ENCODE results near the gene MYCBP2.

DNA sequence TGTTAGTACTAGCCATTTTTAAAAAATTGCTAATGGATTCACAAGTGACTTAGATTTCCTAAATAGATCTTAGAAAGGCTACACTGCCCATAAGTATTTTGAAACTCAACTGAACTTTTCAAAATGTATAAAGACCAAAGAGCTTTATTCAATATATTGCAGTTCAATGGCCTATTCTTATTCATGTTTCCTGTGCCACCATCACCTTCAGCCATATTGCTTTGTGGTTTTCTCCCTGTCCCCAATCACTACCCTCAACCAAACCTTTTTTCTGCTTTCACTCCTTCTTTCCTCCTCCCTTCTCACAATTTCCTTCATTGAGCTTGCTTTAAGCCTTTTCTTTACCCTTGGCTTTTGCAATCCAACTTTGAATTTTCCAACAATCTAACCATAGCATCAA, 100.9 kb downstream of the MYCBP2 start:
- no peak for TF ChIP-seq POLR2A (IDR thresholded peaks at IDR 0.05)
- TF ChIP-seq EP300 (IDR thresholded peaks at IDR 0.05), result no peak
- TF ChIP-seq, protein P1, sequence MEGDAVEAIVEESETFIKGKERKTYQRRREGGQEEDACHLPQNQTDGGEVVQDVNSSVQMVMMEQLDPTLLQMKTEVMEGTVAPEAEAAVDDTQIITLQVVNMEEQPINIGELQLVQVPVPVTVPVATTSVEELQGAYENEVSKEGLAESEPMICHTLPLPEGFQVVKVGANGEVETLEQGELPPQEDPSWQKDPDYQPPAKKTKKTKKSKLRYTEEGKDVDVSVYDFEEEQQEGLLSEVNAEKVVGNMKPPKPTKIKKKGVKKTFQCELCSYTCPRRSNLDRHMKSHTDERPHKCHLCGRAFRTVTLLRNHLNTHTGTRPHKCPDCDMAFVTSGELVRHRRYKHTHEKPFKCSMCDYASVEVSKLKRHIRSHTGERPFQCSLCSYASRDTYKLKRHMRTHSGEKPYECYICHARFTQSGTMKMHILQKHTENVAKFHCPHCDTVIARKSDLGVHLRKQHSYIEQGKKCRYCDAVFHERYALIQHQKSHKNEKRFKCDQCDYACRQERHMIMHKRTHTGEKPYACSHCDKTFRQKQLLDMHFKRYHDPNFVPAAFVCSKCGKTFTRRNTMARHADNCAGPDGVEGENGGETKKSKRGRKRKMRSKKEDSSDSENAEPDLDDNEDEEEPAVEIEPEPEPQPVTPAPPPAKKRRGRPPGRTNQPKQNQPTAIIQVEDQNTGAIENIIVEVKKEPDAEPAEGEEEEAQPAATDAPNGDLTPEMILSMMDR (IDR thresholded peaks at IDR 0.05), result no peak
